Ascending aorta (tissue), 2 donors: ENCODE data around the gene CDC37L1. TPM values are rescaled to one million over a fixed set of nuclear protein-coding genes. Genes with fewer than 3 reads are reported as not detected.

Source experiments
- DNase-seq, 2 donors: peaks; one replicate each; pipeline ENCODE4 v3.0.0-alpha.2; 2019; ENCODE audit warnings: low spot score in 2 of 2
- H3K27ac ChIP-seq, 2 donors: fragments of 200-600 bp; sonication (generic); one replicate each; pipeline ENCODE4 v1.5.1; 2016 to 2017; ENCODE audit warnings: mild to moderate bottlenecking in 1 of 2
- H3K27me3 ChIP-seq: fragments of 200-600 bp; sonication (generic); one replicate; pipeline ENCODE4 v1.5.1; 2017
- H3K36me3 ChIP-seq, 2 donors: fragments of 200-600 bp; sonication (generic); one replicate each; pipeline ENCODE4 v1.5.1; 2016
- H3K4me1 ChIP-seq, 2 donors: fragments of 200-600 bp; sonication (generic); one replicate each; pipeline ENCODE4 v1.5.1; 2016 to 2017; ENCODE audit warnings: mild to moderate bottlenecking in 1 of 2
- H3K4me3 ChIP-seq, 2 donors: fragments of 200-600 bp; sonication (generic); one replicate each; pipeline ENCODE4 v1.5.1; 2016 to 2017; ENCODE audit warnings: mild to moderate bottlenecking in 1 of 2
- H3K9me3 ChIP-seq, 2 donors: fragments of 200-600 bp; sonication (generic); one replicate each; pipeline ENCODE4 v1.5.1; 2016
- intact Hi-C: fragments of 100-400 bp; cut with DNase I; formaldehyde crosslinking; loops from one replicate; pipeline ENCODE4 v1.15.1; 2023
- total RNA-seq: library from RNA; depleted of rRNA; stranded (reverse); fragments of >200 nt; gene quantifications from one replicate; pipeline ENCODE4 v1.1.0, GENCODE V29; 2016
- TF ChIP-seq, protein P1 (sequence below), 3 experiments: fragments of 200-600 bp in 2 of 3; fragments of 450-650 bp in 1 of 3; sonication (generic) in 2 of 3; IDR thresholded peaks; one replicate each; pipeline ENCODE4 v1.5.1; 2016 to 2019; ENCODE audit warnings: antibody characterized with exemption in 3 of 3, mild to moderate bottlenecking in 1 of 3, moderate library complexity in 1 of 3

CDC37L1 gene
- total RNA-seq, 1 donor from 2014 or later, result 17.2 TPM

GRCh38 chr9:4700932-4701331 is 21.6 kb downstream of the CDC37L1 start:
- TF ChIP-seq, protein P1, sequence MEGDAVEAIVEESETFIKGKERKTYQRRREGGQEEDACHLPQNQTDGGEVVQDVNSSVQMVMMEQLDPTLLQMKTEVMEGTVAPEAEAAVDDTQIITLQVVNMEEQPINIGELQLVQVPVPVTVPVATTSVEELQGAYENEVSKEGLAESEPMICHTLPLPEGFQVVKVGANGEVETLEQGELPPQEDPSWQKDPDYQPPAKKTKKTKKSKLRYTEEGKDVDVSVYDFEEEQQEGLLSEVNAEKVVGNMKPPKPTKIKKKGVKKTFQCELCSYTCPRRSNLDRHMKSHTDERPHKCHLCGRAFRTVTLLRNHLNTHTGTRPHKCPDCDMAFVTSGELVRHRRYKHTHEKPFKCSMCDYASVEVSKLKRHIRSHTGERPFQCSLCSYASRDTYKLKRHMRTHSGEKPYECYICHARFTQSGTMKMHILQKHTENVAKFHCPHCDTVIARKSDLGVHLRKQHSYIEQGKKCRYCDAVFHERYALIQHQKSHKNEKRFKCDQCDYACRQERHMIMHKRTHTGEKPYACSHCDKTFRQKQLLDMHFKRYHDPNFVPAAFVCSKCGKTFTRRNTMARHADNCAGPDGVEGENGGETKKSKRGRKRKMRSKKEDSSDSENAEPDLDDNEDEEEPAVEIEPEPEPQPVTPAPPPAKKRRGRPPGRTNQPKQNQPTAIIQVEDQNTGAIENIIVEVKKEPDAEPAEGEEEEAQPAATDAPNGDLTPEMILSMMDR (IDR thresholded peaks at IDR 0.05), result no peak
- no peak for DNase-seq
- Histone ChIP-seq H3K36me3 (peaks cover 49 to 59% of the 10 kb centered on the region in 2 donors), H3K9me3 (no peaks in the 10 kb centered on the region), H3K27ac (no peak overlapping the region), H3K4me3 (no peak overlapping the region), H3K27me3 (no peaks in the 10 kb centered on the region), H3K4me1 (no peaks in the 10 kb centered on the region)
- intact Hi-C loops, result no loop called here

DNA sequence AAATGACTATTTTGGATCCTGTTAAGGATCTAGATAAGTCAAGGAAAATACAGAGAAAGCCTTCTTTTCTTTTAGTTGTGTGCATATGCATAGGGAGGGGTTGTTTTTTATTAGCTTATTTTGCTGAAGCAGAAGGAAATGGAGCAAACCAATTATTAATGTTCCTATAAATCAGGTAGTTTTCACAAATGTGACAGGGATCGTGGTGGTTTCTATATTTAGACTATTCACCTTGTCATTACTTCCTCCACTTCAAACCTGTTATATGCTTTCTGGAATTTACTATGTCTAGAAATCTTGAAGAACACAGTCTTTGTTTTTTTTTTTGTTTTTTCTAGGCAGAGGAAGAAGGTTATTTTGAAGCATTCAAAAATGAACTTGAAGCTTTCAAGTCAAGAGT is 22.2 kb downstream of the CDC37L1 start:
- Histone ChIP-seq H3K9me3 (no peaks in the 10 kb centered on the region), H3K27me3 (no peaks in the 10 kb centered on the region), H3K27ac (no peak overlapping the region), H3K4me1 (no peaks in the 10 kb centered on the region), H3K4me3 (no peak overlapping the region), H3K36me3 (peaks cover 54 to 63% of the 10 kb centered on the region in 2 donors)
- DNase-seq, result no peak
- intact Hi-C loops, result no loop called here
- TF ChIP-seq, protein P1 (IDR thresholded peaks at IDR 0.05), result no peak

DNA sequence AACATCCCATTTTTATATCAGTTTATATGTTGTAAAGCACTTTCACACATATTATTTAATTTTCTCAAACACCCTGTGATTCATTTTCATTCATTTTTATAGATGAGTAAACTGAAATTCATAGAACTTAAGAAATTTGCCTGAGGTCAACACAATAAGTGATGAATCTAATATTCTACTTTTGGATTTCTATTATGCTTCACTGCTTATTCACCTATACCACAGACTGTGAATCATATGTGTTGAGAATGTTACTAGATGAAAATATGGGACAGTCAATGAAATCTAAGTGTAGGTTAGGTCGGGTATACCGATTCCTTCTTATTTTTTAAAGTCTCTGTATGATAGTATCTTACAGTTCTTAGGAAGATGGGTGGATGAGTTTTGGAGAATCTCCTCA is 24.8 kb downstream of the CDC37L1 start:
- no peak overlapping the region for H3K4me3 ChIP-seq
- no peaks in the 10 kb centered on the region for H3K4me1 ChIP-seq
- no peak overlapping the region for H3K27ac ChIP-seq
- TF ChIP-seq, protein P1 (IDR thresholded peaks at IDR 0.05), result no peak
- no peaks in the 10 kb centered on the region for H3K27me3 ChIP-seq
- intact Hi-C loops, result no loop called here
- DNase-seq, result no peak
- no peaks in the 10 kb centered on the region for H3K9me3 ChIP-seq
- H3K36me3 ChIP-seq, result peaks cover 39 to 52% of the 10 kb centered on the region in 2 donors

- no peaks in the 10 kb centered on the region for H3K9me3 ChIP-seq
- intact Hi-C loops, result no loop called here
- no peaks in the 10 kb centered on the region for H3K4me1 ChIP-seq
- H3K36me3 ChIP-seq, result peaks cover 32 to 51% of the 10 kb centered on the region in 2 donors
- DNase-seq, result no peak
- no peaks in the 10 kb centered on the region for H3K27me3 ChIP-seq
- no peak overlapping the region for H3K27ac ChIP-seq
- no peak overlapping the region for H3K4me3 ChIP-seq
- TF ChIP-seq, protein P1 (IDR thresholded peaks at IDR 0.05), result no peak
Observed at GRCh38 chr9:4706021-4706420, 26.7 kb downstream of the CDC37L1 start.

GRCh38 chr9:4706971-4707622 is 27.7 kb downstream of the CDC37L1 start:
- H3K4me1 ChIP-seq, result no peaks in the 10 kb centered on the region
- no peaks in the 10 kb centered on the region for H3K27me3 ChIP-seq
- intact Hi-C loops, result no loop called here
- peaks cover 25 to 42% of the 10 kb centered on the region in 2 donors for H3K36me3 ChIP-seq
- TF ChIP-seq, protein P1 (IDR thresholded peaks at IDR 0.05), result no peak
- H3K9me3 ChIP-seq, result no peaks in the 10 kb centered on the region
- H3K27ac ChIP-seq, result peak overlapping the region in 1 of 2 donors; percentile 28
- H3K4me3 ChIP-seq, result no peak overlapping the region
- no peak for DNase-seq
